Epithelial cell of esophagus (primary cell): ENCODE measurements around the gene GAMT.
A peak's percentile ranks its signal among the peaks of the same experiment; 100 is the strongest.

ENCODE experiments used
- DNase-seq: peaks from one replicate; pipeline ENCODE4 v3.0.0; 2010; ENCODE audit warnings: low read depth
- H3K4me3 ChIP-seq: 2 replicates; pipeline ENCODE4 v1.5.1; 2011; ENCODE audit warnings: mild to moderate bottlenecking, low read length, control low read depth
- CTCF ChIP-seq: IDR thresholded peaks from 2 replicates; pipeline ENCODE4 v1.5.1; 2011; ENCODE audit warnings: low read depth, mild to moderate bottlenecking, low read length, control low read depth, inconsistent platforms; ENCODE audit not compliant: insufficient read depth; ENCODE audit errors: missing control alignments

Gene GAMT

GRCh38 chr19:1410789-1411188 lies 9.4 kb upstream of the GAMT start:
- no peak for DNase-seq
- no peak for TF ChIP-seq CTCF
- H3K4me3 ChIP-seq = no peak overlapping the region

GRCh38 chr19:1410136-1410786 lies 8.9 kb upstream of the GAMT start:
- H3K4me3 ChIP-seq = peak overlapping the region; percentile 69
- no peak for DNase-seq
- no peak for TF ChIP-seq CTCF

- H3K4me3 ChIP-seq = peak overlapping the region; percentile 69
- no peak for DNase-seq
- no peak for TF ChIP-seq CTCF
Measured at GRCh38 chr19:1409204-1410005, 8.1 kb upstream of the GAMT start.

GRCh38 chr19:1408300-1409203 lies 7.2 kb upstream of the GAMT start:
- no peak for TF ChIP-seq CTCF
- DNase-seq = peak; percentile 51

GRCh38 chr19:1407528-1408299 lies 6.4 kb upstream of the GAMT start, which contains the start of gene DAZAP1:
Gene DAZAP1 (plus strand): TSS chr19:1407586. CDS start chr19:1407774, 188 bp downstream.
- no peak for TF ChIP-seq CTCF
- peak within 1 kb of the TSS; percentile 69 for H3K4me3 ChIP-seq
- peak; percentile 47 for DNase-seq

More at GRCh38 chr19:1408300-1409203, 7.2 kb upstream of the GAMT start:
- peak overlapping the region; percentile 69 for H3K4me3 ChIP-seq
